ENCODE measurements around the gene WDR54.

Gene WDR54

DNA sequence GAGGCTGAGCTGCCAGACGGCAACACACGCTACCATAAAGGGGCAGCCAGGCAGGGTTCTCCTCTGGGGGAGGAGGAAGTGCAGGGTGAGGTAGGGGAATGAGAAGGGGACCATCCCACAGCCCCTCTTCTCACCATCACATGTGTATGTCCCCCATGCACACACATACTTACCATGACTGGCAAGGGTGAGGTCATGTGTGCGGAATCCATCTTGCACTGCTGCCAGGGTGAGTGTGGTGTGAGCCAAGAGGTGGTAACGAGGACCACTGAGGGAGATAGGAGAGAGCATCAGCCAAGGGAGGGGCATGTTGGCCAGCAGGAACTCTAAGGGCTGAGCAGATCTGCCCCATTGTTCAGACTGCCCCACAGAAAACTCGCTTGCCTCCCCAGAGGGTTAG is 7.1 kb downstream of the WDR54 start:
- H3K36me3 ChIP-seq (ENCODE audit: control insufficient read depth, low read length): peaks cover 21% of the 10 kb centered on the region
- H3K4me3 ChIP-seq (ENCODE audit: low read length): no peak overlapping the region
- H4K20me1 ChIP-seq (ENCODE audit: control insufficient read depth, insufficient read depth, low read depth, low read length): no peaks in the 10 kb centered on the region
- TF ChIP-seq, protein P1, sequence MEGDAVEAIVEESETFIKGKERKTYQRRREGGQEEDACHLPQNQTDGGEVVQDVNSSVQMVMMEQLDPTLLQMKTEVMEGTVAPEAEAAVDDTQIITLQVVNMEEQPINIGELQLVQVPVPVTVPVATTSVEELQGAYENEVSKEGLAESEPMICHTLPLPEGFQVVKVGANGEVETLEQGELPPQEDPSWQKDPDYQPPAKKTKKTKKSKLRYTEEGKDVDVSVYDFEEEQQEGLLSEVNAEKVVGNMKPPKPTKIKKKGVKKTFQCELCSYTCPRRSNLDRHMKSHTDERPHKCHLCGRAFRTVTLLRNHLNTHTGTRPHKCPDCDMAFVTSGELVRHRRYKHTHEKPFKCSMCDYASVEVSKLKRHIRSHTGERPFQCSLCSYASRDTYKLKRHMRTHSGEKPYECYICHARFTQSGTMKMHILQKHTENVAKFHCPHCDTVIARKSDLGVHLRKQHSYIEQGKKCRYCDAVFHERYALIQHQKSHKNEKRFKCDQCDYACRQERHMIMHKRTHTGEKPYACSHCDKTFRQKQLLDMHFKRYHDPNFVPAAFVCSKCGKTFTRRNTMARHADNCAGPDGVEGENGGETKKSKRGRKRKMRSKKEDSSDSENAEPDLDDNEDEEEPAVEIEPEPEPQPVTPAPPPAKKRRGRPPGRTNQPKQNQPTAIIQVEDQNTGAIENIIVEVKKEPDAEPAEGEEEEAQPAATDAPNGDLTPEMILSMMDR (IDR thresholded peaks at IDR 0.05; ENCODE audit: low read depth, low read length, poor library complexity, severe bottlenecking): no peak
- TF ChIP-seq EZH2phosphoT487 (IDR thresholded peaks at IDR 0.05; ENCODE audit: borderline replicate concordance, low read length): no peak
- H3K27me3 ChIP-seq (ENCODE audit: control insufficient read depth, low read length): no peaks in the 10 kb centered on the region
- H3K79me2 ChIP-seq (ENCODE audit: control insufficient read depth, low read length): no peaks in the 10 kb centered on the region
- H3K27ac ChIP-seq (ENCODE audit: low read depth, low read length): no peak overlapping the region
- H3F3A ChIP-seq (ENCODE audit: control insufficient read depth, insufficient read depth): peaks cover 4% of the 10 kb centered on the region; the same call in 1 of the 2 replicates
- no peaks in the 10 kb centered on the region for H3K9me3 ChIP-seq (ENCODE audit: control insufficient read depth, insufficient read depth, low read length)
- no peaks in the 10 kb centered on the region for H3K4me1 ChIP-seq (ENCODE audit: control insufficient read depth, low read length)
- H3K4me2 ChIP-seq (ENCODE audit: low read length): no peak overlapping the region
- no peaks in the 10 kb centered on the region for H3K9me2 ChIP-seq (replicated peaks; ENCODE audit: control insufficient read depth, low read length)

DNA sequence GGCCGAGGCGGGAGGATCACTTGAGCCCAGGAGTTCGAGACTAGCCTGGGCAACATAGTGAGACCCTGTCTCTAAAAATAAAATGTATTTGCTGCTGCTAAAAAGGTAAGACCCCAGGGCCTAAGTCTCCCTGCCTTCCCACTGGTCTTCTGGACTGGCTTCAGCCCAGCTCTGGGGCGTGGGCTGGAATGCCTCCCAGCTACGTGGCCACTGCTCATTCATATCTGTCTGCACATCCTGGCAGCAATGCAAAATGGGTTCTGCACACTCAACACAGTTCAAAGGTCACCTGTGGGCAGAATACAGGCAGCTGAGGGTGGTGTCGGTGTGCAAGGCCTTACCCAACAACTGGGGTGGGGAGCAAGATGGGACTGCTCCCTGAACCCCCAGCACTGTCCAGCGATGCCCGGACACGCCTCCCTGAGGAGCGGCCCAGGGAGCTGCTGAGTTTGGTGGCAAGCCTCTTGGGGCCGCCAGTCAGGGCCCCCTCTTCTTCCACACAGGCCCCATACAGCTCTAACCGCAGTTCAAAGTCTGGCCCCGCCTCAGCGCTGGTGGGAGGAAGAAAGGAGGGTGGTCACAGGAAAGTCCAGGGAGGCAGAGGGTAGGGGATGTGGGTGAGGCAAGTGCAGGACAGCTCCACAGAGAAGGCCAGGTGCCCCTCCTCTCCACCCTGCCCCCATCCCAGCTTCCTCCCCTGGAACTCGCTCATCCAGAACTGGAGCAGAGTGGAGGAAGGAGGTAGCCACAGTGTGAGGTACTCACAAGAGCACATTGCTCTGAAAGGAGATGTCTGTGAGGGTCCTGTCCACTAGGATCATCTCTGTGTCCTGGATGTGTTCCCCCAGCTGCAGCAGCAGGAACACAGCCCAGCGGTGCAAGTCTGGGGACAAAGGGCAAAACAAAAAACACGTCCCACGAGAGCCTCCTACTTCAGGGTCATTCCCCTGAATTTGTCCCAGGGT is 8.2 kb downstream of the WDR54 start:
- H3K27me3 ChIP-seq (ENCODE audit: control insufficient read depth, low read length): no peaks in the 10 kb centered on the region
- H3K27ac ChIP-seq (ENCODE audit: low read depth, low read length): no peak overlapping the region
- peaks cover 4% of the 10 kb centered on the region; the same call in 1 of the 2 replicates for H3F3A ChIP-seq (ENCODE audit: control insufficient read depth, insufficient read depth)
- peaks cover 15% of the 10 kb centered on the region for H3K36me3 ChIP-seq (ENCODE audit: control insufficient read depth, low read length)
- no peaks in the 10 kb centered on the region for H3K4me1 ChIP-seq (ENCODE audit: control insufficient read depth, low read length)
- no peaks in the 10 kb centered on the region for H3K9me2 ChIP-seq (replicated peaks; ENCODE audit: control insufficient read depth, low read length)
- no peak overlapping the region for H3K4me2 ChIP-seq (ENCODE audit: low read length)
- H3K79me2 ChIP-seq (ENCODE audit: control insufficient read depth, low read length): no peaks in the 10 kb centered on the region
- TF ChIP-seq, protein P1 (IDR thresholded peaks at IDR 0.05; ENCODE audit: low read depth, low read length, poor library complexity, severe bottlenecking): no peak
- no peak for TF ChIP-seq EZH2phosphoT487 (IDR thresholded peaks at IDR 0.05; ENCODE audit: borderline replicate concordance, low read length)
- no peaks in the 10 kb centered on the region for H4K20me1 ChIP-seq (ENCODE audit: control insufficient read depth, insufficient read depth, low read depth, low read length)
- H3K9me3 ChIP-seq (ENCODE audit: control insufficient read depth, insufficient read depth, low read length): no peaks in the 10 kb centered on the region
- no peak overlapping the region for H3K4me3 ChIP-seq (ENCODE audit: low read length)

DNA sequence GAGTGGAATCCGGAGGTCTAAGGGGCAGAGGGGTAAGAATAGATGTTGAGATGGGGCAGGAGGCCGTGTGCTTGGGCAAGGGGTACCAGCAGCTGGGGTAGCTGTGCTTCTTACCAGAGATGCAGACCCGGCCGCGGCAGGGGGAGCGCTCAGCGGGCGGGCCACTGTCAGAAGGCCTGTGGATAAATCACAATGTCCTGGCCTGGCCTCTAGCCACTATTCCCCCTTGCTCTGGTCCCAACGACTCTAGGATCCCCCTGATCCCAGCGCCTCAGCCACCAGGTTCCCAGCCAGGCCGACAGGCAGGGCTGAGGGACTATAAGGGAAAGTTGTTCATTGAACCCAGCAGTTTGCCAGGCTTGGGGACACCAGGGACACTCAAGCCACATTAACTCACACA is 9.0 kb downstream of the WDR54 start:
- Histone ChIP-seq H4K20me1 (ENCODE audit: control insufficient read depth, insufficient read depth, low read depth, low read length) (no peaks in the 10 kb centered on the region), H3K27me3 (ENCODE audit: control insufficient read depth, low read length) (no peaks in the 10 kb centered on the region), H3F3A (ENCODE audit: control insufficient read depth, insufficient read depth) (peaks cover 4% of the 10 kb centered on the region; the same call in 1 of the 2 replicates), H3K4me1 (ENCODE audit: control insufficient read depth, low read length) (no peaks in the 10 kb centered on the region), H3K4me2 (ENCODE audit: low read length) (no peak overlapping the region), H3K36me3 (ENCODE audit: control insufficient read depth, low read length) (peaks cover 8% of the 10 kb centered on the region), H3K4me3 (ENCODE audit: low read length) (no peak overlapping the region), H3K27ac (ENCODE audit: low read depth, low read length) (no peak overlapping the region), H3K9me3 (ENCODE audit: control insufficient read depth, insufficient read depth, low read length) (no peaks in the 10 kb centered on the region), H3K9me2 (replicated peaks; ENCODE audit: control insufficient read depth, low read length) (no peaks in the 10 kb centered on the region), H3K79me2 (ENCODE audit: control insufficient read depth, low read length) (no peaks in the 10 kb centered on the region)
- TF ChIP-seq, protein P1 (IDR thresholded peaks at IDR 0.05; ENCODE audit: low read depth, low read length, poor library complexity, severe bottlenecking): no peak
- TF ChIP-seq EZH2phosphoT487 (IDR thresholded peaks at IDR 0.05; ENCODE audit: borderline replicate concordance, low read length): no peak
